ENCODE data around the gene MVB12B. TPM values are rescaled to one million over a fixed set of nuclear protein-coding genes. Genes with fewer than 3 reads are reported as not detected.

The MVB12B gene
- total RNA-seq, 2 donors from 2014 or later, result 5.9 to 8.7 TPM

DNA sequence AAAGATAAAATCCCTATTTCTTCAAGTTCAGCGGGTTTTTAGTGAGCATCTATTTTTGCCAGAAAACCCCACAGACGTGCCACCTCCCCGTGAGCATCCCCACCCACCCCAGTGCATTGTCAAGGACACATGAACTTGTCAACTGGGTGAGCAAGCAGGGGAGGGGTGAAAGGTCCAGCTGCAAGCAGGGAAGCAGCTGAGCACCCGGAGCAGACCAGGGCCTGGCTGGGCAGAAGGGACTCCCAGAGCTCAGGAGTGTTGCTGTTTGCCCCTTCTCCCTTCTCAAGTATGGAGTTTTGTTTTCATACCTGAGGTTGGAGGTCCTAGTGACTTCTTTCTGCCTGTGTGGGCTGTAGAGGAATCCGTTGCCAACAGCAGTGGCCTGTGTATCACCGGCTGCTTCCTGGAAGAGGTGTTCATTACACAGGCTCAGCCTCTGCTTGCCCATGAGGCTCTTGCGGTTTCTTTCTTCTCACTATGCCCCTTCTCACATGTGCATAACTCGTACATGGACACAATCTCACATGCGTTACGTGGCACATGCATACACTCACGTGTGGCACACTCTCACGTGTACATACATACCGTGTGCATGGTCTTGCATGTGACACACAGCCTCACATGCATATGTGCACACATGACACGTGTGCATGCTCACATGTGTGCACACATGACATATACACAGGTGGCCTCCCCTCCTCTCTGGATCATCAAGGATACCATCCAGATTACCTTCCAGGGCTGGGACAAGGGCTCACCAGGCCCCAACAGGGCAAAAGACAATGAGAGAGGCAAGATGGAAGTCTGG is 126.7 kb downstream of the MVB12B start:
- Histone ChIP-seq H3K4me1 (no peaks in the 10 kb centered on the region), H3K27me3 (no peaks in the 10 kb centered on the region), H3K27ac (no peak overlapping the region), H3K36me3 (no peaks in the 10 kb centered on the region), H3K9me3 (no peaks in the 10 kb centered on the region), H3K4me3 (no peak overlapping the region)
- no peak for DNase-seq (ENCODE audit: low spot score)
- no peak for TF ChIP-seq CTCF (IDR thresholded peaks at IDR 0.05)

GRCh38 chr9:126454215-126454614 is 127.6 kb downstream of the MVB12B start:
- Histone ChIP-seq H3K27me3 (no peaks in the 10 kb centered on the region), H3K9me3 (no peaks in the 10 kb centered on the region), H3K4me3 (no peak overlapping the region), H3K36me3 (no peaks in the 10 kb centered on the region), H3K27ac (no peak overlapping the region), H3K4me1 (no peaks in the 10 kb centered on the region)
- no peak for DNase-seq (ENCODE audit: low spot score)
- TF ChIP-seq CTCF (IDR thresholded peaks at IDR 0.05), result no peak

GRCh38 chr9:126454795-126455194 is 128.2 kb downstream of the MVB12B start:
- DNase-seq (ENCODE audit: low spot score), result no peak
- Histone ChIP-seq H3K9me3 (no peaks in the 10 kb centered on the region), H3K27me3 (no peaks in the 10 kb centered on the region), H3K4me3 (no peak overlapping the region), H3K27ac (no peak overlapping the region), H3K4me1 (no peaks in the 10 kb centered on the region), H3K36me3 (no peaks in the 10 kb centered on the region)
- no peak for TF ChIP-seq CTCF (IDR thresholded peaks at IDR 0.05)

DNA sequence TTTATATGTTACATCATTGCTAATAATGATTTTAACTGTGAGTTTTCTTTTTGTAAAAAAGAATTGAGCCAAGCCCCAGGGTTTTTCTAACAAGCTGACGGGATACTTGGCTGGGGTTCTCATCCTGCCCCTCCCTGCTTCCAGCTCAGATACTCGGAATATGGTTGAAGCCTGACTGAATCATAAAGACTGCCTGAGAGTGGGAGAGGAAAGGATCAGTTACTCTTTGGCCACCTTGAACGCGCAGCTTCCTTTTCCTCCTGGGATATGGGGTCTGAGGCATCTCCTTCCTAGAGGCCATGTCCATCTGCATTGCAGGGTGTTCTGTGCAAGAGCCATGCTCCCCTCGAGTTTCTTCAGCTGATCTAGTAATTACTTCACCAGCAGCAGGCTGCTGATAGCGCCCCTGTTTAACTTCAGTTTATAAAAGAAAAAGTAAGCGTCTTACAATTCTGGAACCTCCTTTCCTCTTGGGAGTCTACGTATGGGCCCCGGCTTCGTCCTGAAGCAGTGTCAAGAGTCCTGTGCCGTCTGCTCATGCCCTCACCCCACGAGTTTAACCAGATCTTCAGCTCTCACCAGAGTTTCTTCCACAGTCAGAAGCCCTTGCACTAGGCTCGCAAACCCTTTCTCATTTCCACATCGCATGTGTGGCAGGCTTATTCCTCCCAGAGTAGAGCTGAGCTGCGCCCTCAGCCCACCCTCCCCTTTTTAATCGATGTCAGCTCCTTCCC is 130.0 kb downstream of the MVB12B start:
- no peaks in the 10 kb centered on the region for H3K4me1 ChIP-seq
- H3K4me3 ChIP-seq, result no peak overlapping the region
- no peak overlapping the region for H3K27ac ChIP-seq
- no peaks in the 10 kb centered on the region for H3K9me3 ChIP-seq
- DNase-seq (ENCODE audit: low spot score), result no peak
- no peaks in the 10 kb centered on the region for H3K27me3 ChIP-seq
- no peaks in the 10 kb centered on the region for H3K36me3 ChIP-seq
- no peak for TF ChIP-seq CTCF (IDR thresholded peaks at IDR 0.05)

DNA sequence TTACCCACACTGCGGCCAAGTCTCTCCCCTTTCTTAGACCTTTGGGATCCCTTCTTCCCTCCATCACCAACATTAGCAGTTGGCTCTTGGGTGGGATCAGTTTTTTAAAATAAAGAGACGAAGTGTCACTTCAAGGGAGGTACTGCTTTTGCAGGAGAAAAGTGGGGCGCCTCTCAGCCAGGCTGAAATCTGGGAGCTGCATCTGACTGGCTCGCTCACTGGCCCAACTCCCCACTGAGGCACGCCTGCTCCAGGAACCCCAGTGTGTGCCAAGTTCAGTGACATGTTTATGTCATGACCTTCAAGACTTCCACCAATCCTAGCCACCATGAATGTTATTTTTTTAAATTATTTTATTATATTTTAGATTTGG is 130.5 kb downstream of the MVB12B start:
- TF ChIP-seq CTCF (IDR thresholded peaks at IDR 0.05), result no peak
- no peaks in the 10 kb centered on the region for H3K4me1 ChIP-seq
- no peaks in the 10 kb centered on the region for H3K9me3 ChIP-seq
- no peaks in the 10 kb centered on the region for H3K36me3 ChIP-seq
- no peak overlapping the region for H3K4me3 ChIP-seq
- no peak overlapping the region for H3K27ac ChIP-seq
- DNase-seq (ENCODE audit: low spot score), result no peak
- no peaks in the 10 kb centered on the region for H3K27me3 ChIP-seq
